Endothelial cell of umbilical vein (primary cell): ENCODE data around the gene DGKD. TPM values are rescaled to one million over a fixed set of nuclear protein-coding genes. Genes with fewer than 3 reads are reported as not detected.
"Not testable (repeated sequence)": the region's sequence is repeated elsewhere in the genome, so short reads cannot be mapped to it uniquely, and the experiment has no call there.

ENCODE experiments used
- BruUV-seq: library from RNA; stranded (reverse); fragments of 400-500 nt; replicated peaks from 2 replicates; lab custom pipeline; 2021; lab: Mats Ljungman, UMichigan
- CTCF ChIA-PET: fragments of 300-600, 350-600 bp; sonication (Branson Sonifier 250); formaldehyde crosslinking; loops from one replicate; lab custom pipeline; 2021; ENCODE audit warnings: antibody characterized with exemption, inconsistent platforms; lab: Charles Lee
- POLR2A ChIA-PET: fragments of 300-600, 350-600 bp; sonication (Branson Sonifier 250); formaldehyde crosslinking; loops from one replicate; lab custom pipeline; 2021; ENCODE audit warnings: antibody characterized with exemption, inconsistent platforms; lab: Charles Lee
- DNase-seq: peaks from one replicate; pipeline ENCODE4 v3.0.0-alpha.2; 2011; ENCODE audit warnings: low read depth, low spot score
- FAIRE-seq: peaks from 2 replicates; lab custom pipeline; 2011; peaks lifted over from hg19 to GRCh38; lab: Jason Lieb, UNC
- H2AFZ ChIP-seq: 2 replicates; pipeline ENCODE4 v1.6.0; 2012; ENCODE audit warnings: low read depth, low read length, control low read depth, inconsistent platforms
- H3K27ac ChIP-seq: 2 replicates; pipeline ENCODE4 v1.5.1; 2011; ENCODE audit warnings: low read depth, mild to moderate bottlenecking, control low read depth, low read length, moderate library complexity; ENCODE audit not compliant: insufficient read depth
- H3K27me3 ChIP-seq, 2 experiments: 2 replicates each; pipeline versions ENCODE4 v1.6.0 to v1.6.1; 2011; ENCODE audit warnings: low read length in 2 of 2, mixed read lengths in 1 of 2; ENCODE audit not compliant: control insufficient read depth in 2 of 2, insufficient read depth in 2 of 2
- H3K36me3 ChIP-seq, 2 experiments: 2 replicates in 1 of 2; 3 replicates in 1 of 2; pipeline ENCODE4 v1.5.1; 2011; ENCODE audit warnings: low read length in 2 of 2, mild to moderate bottlenecking in 1 of 2, moderate library complexity in 1 of 2; ENCODE audit not compliant: control insufficient read depth in 2 of 2, insufficient read depth in 2 of 2; ENCODE audit errors: extremely low read depth in 1 of 2
- H3K4me1 ChIP-seq: 3 replicates; pipeline ENCODE4 v1.5.1; 2011; ENCODE audit warnings: mild to moderate bottlenecking, low read length; ENCODE audit not compliant: control insufficient read depth, insufficient read depth; ENCODE audit errors: extremely low read depth
- H3K4me2 ChIP-seq: 2 replicates; pipeline ENCODE4 v1.6.1; 2011; ENCODE audit warnings: low read length, control low read depth, mixed read lengths; ENCODE audit not compliant: insufficient read depth
- H3K4me3 ChIP-seq, 3 experiments: fragments of 200-600 bp in 1 of 3; sonication (generic), shearing (Covaris generic) in 1 of 3; replicated peaks in 1 of 3; 2 replicates each; pipeline ENCODE4 v1.5.1; 2011 to 2016; ENCODE audit warnings: control low read depth in 3 of 3, low read length in 3 of 3, mild to moderate bottlenecking in 2 of 3, inconsistent platforms in 1 of 3, low read depth in 1 of 3, moderate library complexity in 1 of 3; ENCODE audit not compliant: insufficient read depth in 1 of 3
- H3K79me2 ChIP-seq: 2 replicates; pipeline ENCODE4 v1.6.0; 2012; ENCODE audit warnings: low read length, inconsistent platforms; ENCODE audit not compliant: control insufficient read depth, insufficient read depth
- H3K9ac ChIP-seq: replicated peaks from 2 replicates; pipeline ENCODE3; 2011; ENCODE audit warnings: low read length, control low read depth; ENCODE audit not compliant: insufficient read depth; ENCODE audit errors: extremely low read depth
- H3K9me1 ChIP-seq: replicated peaks from 3 replicates; pipeline ENCODE4 v1.6.0; 2011; ENCODE audit warnings: mild to moderate bottlenecking, low read length; ENCODE audit not compliant: control insufficient read depth, insufficient read depth; ENCODE audit errors: extremely low read depth
- H3K9me3 ChIP-seq: replicated peaks from 2 replicates; pipeline ENCODE4 v1.5.1; 2012; ENCODE audit warnings: low read length, inconsistent platforms; ENCODE audit not compliant: control insufficient read depth, insufficient read depth
- H4K20me1 ChIP-seq: replicated peaks from 2 replicates; pipeline ENCODE3; 2011; ENCODE audit warnings: mild to moderate bottlenecking, low read length; ENCODE audit not compliant: control insufficient read depth, insufficient read depth; ENCODE audit errors: extremely low read depth
- CTCF ChIP-seq, 2 donors: IDR thresholded peaks; 1 replicate in 1 of 2; 2 replicates in 1 of 2; pipeline ENCODE4 v1.5.1; 2011; ENCODE audit warnings: low read length in 2 of 2, mild to moderate bottlenecking in 2 of 2, moderate library complexity in 2 of 2, control low read depth in 1 of 2, inconsistent platforms in 1 of 2, low read depth in 1 of 2; ENCODE audit not compliant: insufficient read depth in 1 of 2; ENCODE audit errors: extremely low read depth in 1 of 2
- EZH2 ChIP-seq: IDR thresholded peaks from 2 replicates; pipeline ENCODE4 v1.6.1; 2012; ENCODE audit warnings: borderline replicate concordance, low read depth, mild to moderate bottlenecking, moderate library complexity, low read length, inconsistent platforms; ENCODE audit not compliant: severe bottlenecking
- FOS ChIP-seq: IDR thresholded peaks from 2 replicates; pipeline ENCODE4 v1.6.1; 2011; ENCODE audit warnings: mild to moderate bottlenecking, low read length, moderate library complexity, borderline replicate concordance; ENCODE audit not compliant: insufficient read depth
- GATA2 ChIP-seq: IDR thresholded peaks from 2 replicates; pipeline ENCODE4 v1.7.0; 2011; ENCODE audit warnings: low read depth, mild to moderate bottlenecking, moderate library complexity, mixed read lengths, low read length; ENCODE audit not compliant: insufficient read length, insufficient read depth
- JUN ChIP-seq: IDR thresholded peaks from 2 replicates; pipeline ENCODE4 v1.6.1; 2011; ENCODE audit warnings: borderline replicate concordance, low read depth; ENCODE audit not compliant: insufficient read length, insufficient read depth
- MYC ChIP-seq: IDR thresholded peaks from one replicate; pipeline ENCODE4 v1.6.1; 2011; ENCODE audit warnings: mild to moderate bottlenecking, low read depth, low read length
- dilution Hi-C: fragments of 300-500 bp; cut with MboI; formaldehyde crosslinking; loops from one replicate; pipeline ENCODE4 v1.15.0; 2019; ENCODE audit warnings: low sequenced_read_pairs; ENCODE audit not compliant: extremely low pct_ligation_motif_present
- intact Hi-C: fragments of 100-400 bp; cut with micrococcal nuclease; formaldehyde crosslinking; loops from one replicate; pipeline ENCODE4 v1.10.0; 2022
- polyA plus RNA-seq, 4 experiments: library from polyadenylated mRNA; depleted of rRNA in 3 of 4; stranded (reverse) in 3 of 4; unstranded in 1 of 4; fragments of >200 nt; gene quantifications; 2 replicates each; pipeline versions ENCODE4 v1.2.1 to v1.2.3, GENCODE V29; 2011 to 2012; ENCODE audit warnings: missing spikeins in 1 of 4
- total RNA-seq: library from RNA; stranded (reverse); gene quantifications from 2 replicates; pipeline ENCODE4 v1.2.3, GENCODE V29; 2021
- TF ChIP-seq, protein P1 (sequence below): IDR thresholded peaks from 2 replicates; pipeline ENCODE4 v1.6.1; 2011; ENCODE audit not compliant: insufficient read depth, insufficient read length

DGKD gene
- total and polyA plus RNA-seq, 2 donors (not counting 3 experiments of a cell fraction or from before 2014, with no cell fraction given) = 10.8 to 36.6 TPM

DNA sequence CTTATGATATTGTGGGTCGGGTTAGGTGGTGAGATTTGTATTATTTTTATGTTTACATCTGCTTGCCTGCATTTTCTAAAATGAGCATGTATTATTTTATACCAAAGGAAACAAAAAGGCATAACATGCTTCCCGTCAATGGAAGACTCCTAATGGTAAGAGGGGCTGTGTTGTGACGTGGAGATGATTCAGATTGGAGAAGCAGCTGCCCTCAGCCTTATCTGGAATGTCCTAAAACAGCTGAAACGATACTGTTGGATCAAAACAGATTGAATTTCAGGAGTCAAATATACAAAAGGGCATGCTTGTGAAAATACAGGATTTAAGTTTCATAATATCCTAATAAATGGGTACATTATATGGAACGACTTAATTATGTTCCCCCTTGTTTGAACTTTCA, 19.0 kb downstream of the DGKD start:
- Histone ChIP-seq H3K27ac (no peak overlapping the region), H3K79me2 (no peaks in the 10 kb centered on the region), H3K27me3 (no peaks in the 10 kb centered on the region), H3K4me1 (no peaks in the 10 kb centered on the region), H3K9ac (no peak overlapping the region), H2AFZ (no peak overlapping the region), H3K9me1 (no peaks in the 10 kb centered on the region), H3K4me3 (no peak overlapping the region), H3K9me3 (no peaks in the 10 kb centered on the region), H4K20me1 (no peaks in the 10 kb centered on the region), H3K4me2 (no peak overlapping the region), H3K36me3 (no peaks in the 10 kb centered on the region)
- POLR2A ChIA-PET = no interaction called here
- DNase-seq = no peak
- intact Hi-C loops (no loop called here), dilution Hi-C loops (no loop called here)
- CTCF ChIA-PET = interaction anchor here (0.9 kb wide), 1 partner anchor 14 kb away, joined by 3 read pairs; no protein-coding TSS in a partner anchor
- TF ChIP-seq GATA2 (no peak), MYC (no peak), EZH2 (no peak), JUN (no peak), CTCF (IDR thresholded peaks at IDR 0.05; ENCODE audit: extremely low read depth in 1 of 2, insufficient read depth in 1 of 2, low read depth in 1 of 2, low read length in 2 of 2) (no peak), FOS (no peak)
- TF ChIP-seq, protein P1, sequence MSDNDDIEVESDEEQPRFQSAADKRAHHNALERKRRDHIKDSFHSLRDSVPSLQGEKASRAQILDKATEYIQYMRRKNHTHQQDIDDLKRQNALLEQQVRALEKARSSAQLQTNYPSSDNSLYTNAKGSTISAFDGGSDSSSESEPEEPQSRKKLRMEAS = no peak
- no TSS peak for BruUV-seq
- no peak for FAIRE-seq

- H3K27me3 ChIP-seq, BruUV-seq, H3K4me2 ChIP-seq, H3K27ac ChIP-seq, intact Hi-C loops, POLR2A ChIA-PET, H3K9ac ChIP-seq, H3K4me3 ChIP-seq, H3K9me3 ChIP-seq, H3K9me1 ChIP-seq, H3K4me1 ChIP-seq, CTCF ChIA-PET, FAIRE-seq, dilution Hi-C loops, H2AFZ ChIP-seq, H4K20me1 ChIP-seq, H3K36me3 ChIP-seq, H3K79me2 ChIP-seq, DNase-seq: not testable (repeated sequence)
Observed at GRCh38 chr2:233374776-233375175, 20.5 kb downstream of the DGKD start.
